Nephron (organoid): ENCODE measurements around the gene TFIP11.

ENCODE experiments used
- H3K27ac Mint-ChIP-seq, 3 experiments: 2 replicates each; pipeline ENCODE4 v1.8.0; 2020; ENCODE audit warnings: mixed read lengths in 3 of 3, mild to moderate bottlenecking in 2 of 3, moderate library complexity in 1 of 3
- H3K27me3 Mint-ChIP-seq: 2 replicates; pipeline ENCODE4 v1.8.0; 2021; ENCODE audit warnings: low read depth, mild to moderate bottlenecking, moderate library complexity, mixed read lengths
- H3K36me3 Mint-ChIP-seq: 2 replicates; pipeline ENCODE4 v1.8.0; 2020; ENCODE audit warnings: low read depth, mixed read lengths
- H3K4me1 Mint-ChIP-seq: 2 replicates; pipeline ENCODE4 v1.8.0; 2020; ENCODE audit warnings: mixed read lengths
- H3K4me3 Mint-ChIP-seq, 3 experiments: 2 replicates each; pipeline ENCODE4 v1.8.0; 2020; ENCODE audit warnings: mild to moderate bottlenecking in 3 of 3, mixed read lengths in 3 of 3, moderate library complexity in 2 of 3
- H3K9me3 Mint-ChIP-seq: 2 replicates; pipeline ENCODE4 v1.8.0; 2020; ENCODE audit warnings: mixed read lengths
- TF ChIP-seq, protein P1 (sequence below), 3 experiments: fragments of 200-600 bp; sonication (generic); IDR thresholded peaks; one replicate each; pipeline ENCODE4 v1.5.0; 2021; ENCODE audit warnings: antibody characterized with exemption in 3 of 3; ENCODE audit not compliant: unreplicated experiment in 3 of 3

Gene TFIP11

DNA sequence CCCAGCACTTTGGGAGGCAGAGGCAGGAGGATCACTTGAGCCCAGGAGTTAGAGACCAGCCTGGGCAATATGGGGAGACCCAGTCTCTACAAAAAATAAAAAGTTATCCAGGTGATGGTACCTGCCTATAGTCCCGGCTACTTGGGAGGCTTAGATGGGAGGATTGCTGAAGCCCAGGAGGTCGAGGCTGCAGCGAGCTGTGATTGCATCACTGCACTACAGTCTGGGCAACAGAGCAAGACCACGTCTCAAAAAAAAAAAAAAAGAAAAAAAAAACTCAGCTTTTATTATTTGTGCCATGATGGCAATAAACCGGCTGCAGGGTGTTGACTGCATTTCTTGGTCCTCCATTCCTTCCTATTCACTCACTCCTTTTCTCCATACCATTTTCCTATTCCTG is 33.6 kb upstream of the TFIP11 start:
- Mint-ChIP-seq H3K4me3 (no peak overlapping the region), H3K27ac (no peak overlapping the region), H3K9me3 (no peaks in the 10 kb centered on the region), H3K27me3 (no peaks in the 10 kb centered on the region), H3K36me3 (peaks cover 4% of the 10 kb centered on the region), H3K4me1 (peaks cover 9% of the 10 kb centered on the region)
- TF ChIP-seq, protein P1, sequence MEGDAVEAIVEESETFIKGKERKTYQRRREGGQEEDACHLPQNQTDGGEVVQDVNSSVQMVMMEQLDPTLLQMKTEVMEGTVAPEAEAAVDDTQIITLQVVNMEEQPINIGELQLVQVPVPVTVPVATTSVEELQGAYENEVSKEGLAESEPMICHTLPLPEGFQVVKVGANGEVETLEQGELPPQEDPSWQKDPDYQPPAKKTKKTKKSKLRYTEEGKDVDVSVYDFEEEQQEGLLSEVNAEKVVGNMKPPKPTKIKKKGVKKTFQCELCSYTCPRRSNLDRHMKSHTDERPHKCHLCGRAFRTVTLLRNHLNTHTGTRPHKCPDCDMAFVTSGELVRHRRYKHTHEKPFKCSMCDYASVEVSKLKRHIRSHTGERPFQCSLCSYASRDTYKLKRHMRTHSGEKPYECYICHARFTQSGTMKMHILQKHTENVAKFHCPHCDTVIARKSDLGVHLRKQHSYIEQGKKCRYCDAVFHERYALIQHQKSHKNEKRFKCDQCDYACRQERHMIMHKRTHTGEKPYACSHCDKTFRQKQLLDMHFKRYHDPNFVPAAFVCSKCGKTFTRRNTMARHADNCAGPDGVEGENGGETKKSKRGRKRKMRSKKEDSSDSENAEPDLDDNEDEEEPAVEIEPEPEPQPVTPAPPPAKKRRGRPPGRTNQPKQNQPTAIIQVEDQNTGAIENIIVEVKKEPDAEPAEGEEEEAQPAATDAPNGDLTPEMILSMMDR (IDR thresholded peaks at IDR 0.05; ENCODE audit: unreplicated experiment in 3 of 3), result no peak

DNA sequence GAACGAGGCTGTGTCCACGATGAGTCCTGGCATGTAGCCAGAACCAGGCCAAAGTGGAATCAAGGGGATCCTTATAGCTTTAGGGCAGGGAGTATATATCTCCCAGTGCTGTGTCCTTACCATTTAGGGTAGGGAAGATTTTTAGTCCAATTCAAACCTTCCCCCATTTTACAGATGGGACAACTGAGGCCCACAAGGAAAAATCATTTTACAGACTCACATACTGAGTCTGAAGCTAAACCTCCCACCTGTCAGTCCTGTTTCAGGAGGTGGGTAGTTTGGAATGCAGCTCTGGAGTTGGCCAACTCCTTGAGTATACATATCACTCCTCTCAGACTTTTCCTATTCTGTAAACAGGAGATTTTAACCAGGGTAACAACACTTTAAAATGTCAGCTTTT is 33.1 kb upstream of the TFIP11 start:
- Mint-ChIP-seq H3K36me3 (peaks cover 7% of the 10 kb centered on the region), H3K27me3 (no peaks in the 10 kb centered on the region), H3K4me3 (no peak overlapping the region), H3K4me1 (peaks cover 5% of the 10 kb centered on the region), H3K9me3 (no peaks in the 10 kb centered on the region), H3K27ac (no peak overlapping the region)
- TF ChIP-seq, protein P1 (IDR thresholded peaks at IDR 0.05; ENCODE audit: unreplicated experiment in 3 of 3), result no peak

DNA sequence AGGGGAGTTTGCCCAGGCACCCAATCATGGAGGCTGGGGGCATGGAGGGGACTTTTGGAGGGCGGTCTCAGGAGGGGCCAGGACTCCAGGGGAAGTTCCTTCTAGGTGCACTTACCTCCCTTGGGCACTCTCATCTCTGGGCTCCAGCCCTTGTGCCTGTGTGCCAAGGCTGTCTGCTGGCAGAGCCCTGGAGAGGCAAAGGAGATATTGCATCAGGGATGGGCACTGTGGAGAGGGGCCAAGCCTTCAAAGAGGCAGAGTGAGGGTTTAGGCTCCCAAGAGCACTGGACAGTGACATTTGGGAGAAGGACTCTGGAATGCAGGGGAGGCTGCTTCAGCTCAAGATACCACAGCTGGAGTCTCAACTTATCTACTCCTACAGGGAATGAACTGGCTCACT is 32.2 kb upstream of the TFIP11 start:
- TF ChIP-seq, protein P1 (IDR thresholded peaks at IDR 0.05; ENCODE audit: unreplicated experiment in 3 of 3), result no peak
- Mint-ChIP-seq H3K4me1 (no peaks in the 10 kb centered on the region), H3K27ac (no peak overlapping the region), H3K9me3 (no peaks in the 10 kb centered on the region), H3K4me3 (no peak overlapping the region), H3K36me3 (peaks cover 7% of the 10 kb centered on the region), H3K27me3 (no peaks in the 10 kb centered on the region)

- TF ChIP-seq, protein P1 (IDR thresholded peaks at IDR 0.05; ENCODE audit: unreplicated experiment in 3 of 3), result no peak
- Mint-ChIP-seq H3K9me3 (no peaks in the 10 kb centered on the region), H3K36me3 (peaks cover 7% of the 10 kb centered on the region), H3K4me1 (no peaks in the 10 kb centered on the region), H3K27ac (no peak overlapping the region), H3K27me3 (no peaks in the 10 kb centered on the region), H3K4me3 (no peak overlapping the region)
Observed at GRCh38 chr22:26542831-26543230, 30.6 kb upstream of the TFIP11 start.

DNA sequence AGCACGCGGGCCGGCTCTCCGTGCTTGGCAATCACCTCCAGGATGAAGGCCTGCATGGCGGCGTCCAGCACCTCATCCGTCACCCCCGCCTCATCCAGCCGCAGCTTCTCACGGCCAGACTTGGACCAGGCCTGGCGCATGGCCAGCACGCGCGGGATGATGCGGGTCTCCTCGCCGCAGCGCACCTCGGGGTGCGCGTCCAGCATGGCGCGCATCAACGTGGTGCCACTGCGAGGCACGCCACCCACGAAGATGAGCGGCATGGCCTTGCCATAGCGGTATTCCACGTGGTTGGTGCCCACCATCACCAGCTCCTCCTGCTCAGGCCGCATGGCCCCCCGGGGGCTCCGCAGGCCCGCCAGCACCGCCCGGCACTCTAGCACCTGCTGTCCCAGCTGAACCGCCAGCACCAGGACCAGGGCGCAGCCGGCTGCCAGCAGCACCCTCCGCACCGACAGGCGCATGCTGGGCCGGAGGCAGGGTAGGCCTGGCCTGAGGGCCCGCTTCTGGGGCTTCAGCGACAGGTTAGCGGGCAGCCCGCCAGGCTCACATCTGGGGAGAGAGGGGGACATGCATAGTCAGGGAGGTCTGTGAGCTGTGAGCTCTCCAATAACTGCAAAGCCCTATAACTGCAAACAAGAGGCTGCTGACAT is 29.0 kb upstream of the TFIP11 start:
- Mint-ChIP-seq H3K4me3 (no peak overlapping the region), H3K9me3 (no peaks in the 10 kb centered on the region), H3K36me3 (peaks cover 7% of the 10 kb centered on the region), H3K4me1 (no peaks in the 10 kb centered on the region), H3K27me3 (no peaks in the 10 kb centered on the region), H3K27ac (no peak overlapping the region)
- TF ChIP-seq, protein P1 (IDR thresholded peaks at IDR 0.05; ENCODE audit: unreplicated experiment in 3 of 3), result no peak

GRCh38 chr22:26540119-26540518 is 27.8 kb upstream of the TFIP11 start:
- Mint-ChIP-seq H3K9me3 (no peaks in the 10 kb centered on the region), H3K36me3 (peaks cover 7% of the 10 kb centered on the region), H3K27ac (no peak overlapping the region), H3K4me3 (no peak overlapping the region), H3K4me1 (no peaks in the 10 kb centered on the region), H3K27me3 (no peaks in the 10 kb centered on the region)
- TF ChIP-seq, protein P1 (IDR thresholded peaks at IDR 0.05; ENCODE audit: unreplicated experiment in 3 of 3), result no peak
